A549 (cell line): ENCODE data around the gene PTGDS. TPM values are rescaled to one million over a fixed set of nuclear protein-coding genes. Genes with fewer than 3 reads are reported as not detected.

Experiments
- EHF ChIP-seq: fragments of 250-450 bp; sonication (Bioruptor Pico); IDR thresholded peaks from 2 replicates; pipeline ENCODE4 v1.5.0; 2020; ENCODE audit warnings: mild to moderate bottlenecking
- EP300 ChIP-seq, 2 experiments: fragments of >200 bp; sonication (Bioruptor Twin); formaldehyde crosslinking; IDR thresholded peaks; 2 replicates in 1 of 2; 3 replicates in 1 of 2; pipeline ENCODE4 v1.6.1; 2016 to 2017
- GATA3 ChIP-seq: IDR thresholded peaks from 2 replicates; pipeline ENCODE4 v1.6.1; 2012; ENCODE audit warnings: borderline replicate concordance
- HEYL ChIP-seq: fragments of 250-450 bp; sonication (Bioruptor Pico); IDR thresholded peaks from 2 replicates; pipeline ENCODE4 v1.8.0; 2021; ENCODE audit warnings: mild to moderate bottlenecking, moderate library complexity
- HOXB13 ChIP-seq: fragments of 250-450 bp; sonication (Bioruptor Pico); IDR thresholded peaks from 2 replicates; pipeline ENCODE4 v1.5.0; 2020; ENCODE audit warnings: low read depth, mild to moderate bottlenecking, moderate library complexity
- SMC3 ChIP-seq: fragments of >200 bp; sonication (Bioruptor Twin); formaldehyde crosslinking; IDR thresholded peaks from 3 replicates; pipeline ENCODE4 v1.6.1; 2018; ENCODE audit warnings: inconsistent platforms
- polyA plus RNA-seq, 4 experiments: library from polyadenylated mRNA; depleted of rRNA in 3 of 4; stranded (reverse); fragments of >200 nt; fragmentation: RNase III in 1 of 4; extraction: RNeasy Plus Mini Kit Qiagen cat#74134 plus additional on column Dnase treatment in 1 of 4; gene quantifications; 2 replicates in 3 of 4; 3 replicates in 1 of 4; pipeline ENCODE4 v1.2.3, GENCODE V29; 2011 to 2017
- TF ChIP-seq, protein P1 (sequence below): IDR thresholded peaks from 2 replicates; pipeline ENCODE4 v1.6.1; 2012

PTGDS gene
- polyA plus RNA-seq, 2 of the 4 experiments (the other 2 are of a cell fraction), result 0.26 to 0.31 TPM

GRCh38 chr9:137030538-137031527, 53.5 kb downstream of the PTGDS start (continued):
- TF ChIP-seq EP300 (IDR thresholded peaks at IDR 0.05), result no peak
- TF ChIP-seq HEYL, result no peak
- TF ChIP-seq GATA3, result no peak
- no peak for TF ChIP-seq HOXB13 (CRISPR knock-in tag)
- TF ChIP-seq EHF, result no peak
- TF ChIP-seq SMC3, result no peak
- TF ChIP-seq, protein P1, sequence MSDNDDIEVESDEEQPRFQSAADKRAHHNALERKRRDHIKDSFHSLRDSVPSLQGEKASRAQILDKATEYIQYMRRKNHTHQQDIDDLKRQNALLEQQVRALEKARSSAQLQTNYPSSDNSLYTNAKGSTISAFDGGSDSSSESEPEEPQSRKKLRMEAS, result no peak

Other genes starting within 250 kb of the PTGDS start
Only the 30 nearest of the 37 such genes appear.
- gene LCN8, start 219.3 kb upstream of the PTGDS start, polyA plus RNA-seq (2011; rRNA removed), result not detected in 2 replicates
- gene LCN8, start 219.3 kb upstream of the PTGDS start, polyA plus RNA-seq (2017; fragmentation: RNase III; extraction: RNeasy Plus Mini Kit Qiagen cat#74134 plus additional on column Dnase treatment), result not detected in 3 replicates
- 0.10 and 0.24 TPM in 2 replicates for gene LCN15, start 213.0 kb upstream of the PTGDS start, polyA plus RNA-seq (2011; rRNA removed)
- gene LCN15, start 213.0 kb upstream of the PTGDS start, polyA plus RNA-seq (2017; fragmentation: RNase III; extraction: RNeasy Plus Mini Kit Qiagen cat#74134 plus additional on column Dnase treatment), result 0.07 to 0.09 TPM in 2 of 3 replicates, not detected in the other
- 64.5 and 78.0 TPM in 2 replicates for gene TMEM141, start 186.2 kb upstream of the PTGDS start, polyA plus RNA-seq (2011; rRNA removed)
- 69.9 to 71.0 TPM (median 70.7 TPM) in 3 replicates for gene TMEM141, start 186.2 kb upstream of the PTGDS start, polyA plus RNA-seq (2017; fragmentation: RNase III; extraction: RNeasy Plus Mini Kit Qiagen cat#74134 plus additional on column Dnase treatment)
- gene CCDC183, start 181.2 kb upstream of the PTGDS start, polyA plus RNA-seq (2011; rRNA removed), result 1.4 and 1.6 TPM in 2 replicates
- 0.58 to 1.1 TPM (median 0.90 TPM) in 3 replicates for gene CCDC183, start 181.2 kb upstream of the PTGDS start, polyA plus RNA-seq (2017; fragmentation: RNase III; extraction: RNeasy Plus Mini Kit Qiagen cat#74134 plus additional on column Dnase treatment)
- 46.8 and 53.5 TPM in 2 replicates for gene RABL6, start 169.6 kb upstream of the PTGDS start, polyA plus RNA-seq (2011; rRNA removed)
- 70.3 to 72.2 TPM (median 71.4 TPM) in 3 replicates for gene RABL6, start 169.6 kb upstream of the PTGDS start, polyA plus RNA-seq (2017; fragmentation: RNase III; extraction: RNeasy Plus Mini Kit Qiagen cat#74134 plus additional on column Dnase treatment)
- 0.75 and 0.76 TPM in 2 replicates for gene AJM1, start 135.0 kb upstream of the PTGDS start, polyA plus RNA-seq (2011; rRNA removed)
- 3.0 to 3.6 TPM (median 3.2 TPM) in 3 replicates for gene AJM1, start 135.0 kb upstream of the PTGDS start, polyA plus RNA-seq (2017; fragmentation: RNase III; extraction: RNeasy Plus Mini Kit Qiagen cat#74134 plus additional on column Dnase treatment)
- gene PHPT1, start 128.1 kb upstream of the PTGDS start, polyA plus RNA-seq (2011; rRNA removed), result 104 and 123 TPM in 2 replicates
- 234 to 261 TPM (median 239 TPM) in 3 replicates for gene PHPT1, start 128.1 kb upstream of the PTGDS start, polyA plus RNA-seq (2017; fragmentation: RNase III; extraction: RNeasy Plus Mini Kit Qiagen cat#74134 plus additional on column Dnase treatment)
- 1.3 and 1.5 TPM in 2 replicates for gene MAMDC4, start 125.2 kb upstream of the PTGDS start, polyA plus RNA-seq (2011; rRNA removed)
- gene MAMDC4, start 125.2 kb upstream of the PTGDS start, polyA plus RNA-seq (2017; fragmentation: RNase III; extraction: RNeasy Plus Mini Kit Qiagen cat#74134 plus additional on column Dnase treatment), result 7.3 to 9.1 TPM (median 7.6 TPM) in 3 replicates
- 284 and 464 TPM in 2 replicates for gene EDF1, start 111.2 kb upstream of the PTGDS start, polyA plus RNA-seq (2011; rRNA removed)
- gene EDF1, start 111.2 kb upstream of the PTGDS start, polyA plus RNA-seq (2017; fragmentation: RNase III; extraction: RNeasy Plus Mini Kit Qiagen cat#74134 plus additional on column Dnase treatment), result 472 to 560 TPM (median 477 TPM) in 3 replicates
- 23.8 and 24.5 TPM in 2 replicates for gene TRAF2, start 91.0 kb upstream of the PTGDS start, polyA plus RNA-seq (2011; rRNA removed)
- 36.4 to 49.4 TPM (median 39.5 TPM) in 3 replicates for gene TRAF2, start 91.0 kb upstream of the PTGDS start, polyA plus RNA-seq (2017; fragmentation: RNase III; extraction: RNeasy Plus Mini Kit Qiagen cat#74134 plus additional on column Dnase treatment)
- 37.3 and 37.5 TPM in 2 replicates for gene FBXW5, start 32.8 kb upstream of the PTGDS start, polyA plus RNA-seq (2011; rRNA removed)
- gene FBXW5, start 32.8 kb upstream of the PTGDS start, polyA plus RNA-seq (2017; fragmentation: RNase III; extraction: RNeasy Plus Mini Kit Qiagen cat#74134 plus additional on column Dnase treatment), result 59.3 to 61.4 TPM (median 59.5 TPM) in 3 replicates
- 0.41 and 0.45 TPM in 2 replicates for gene C8G, start 32.3 kb upstream of the PTGDS start, polyA plus RNA-seq (2011; rRNA removed)
- 1.1 to 1.3 TPM (median 1.1 TPM) in 3 replicates for gene C8G, start 32.3 kb upstream of the PTGDS start, polyA plus RNA-seq (2017; fragmentation: RNase III; extraction: RNeasy Plus Mini Kit Qiagen cat#74134 plus additional on column Dnase treatment)
- 0.74 and 1.8 TPM in 2 replicates for gene LCN12, start 25.2 kb upstream of the PTGDS start, polyA plus RNA-seq (2011; rRNA removed)
- gene LCN12, start 25.2 kb upstream of the PTGDS start, polyA plus RNA-seq (2017; fragmentation: RNase III; extraction: RNeasy Plus Mini Kit Qiagen cat#74134 plus additional on column Dnase treatment), result 2.8 to 3.6 TPM (median 3.0 TPM) in 3 replicates
- gene LCNL1, start 5.5 kb downstream of the PTGDS start, polyA plus RNA-seq (2011; rRNA removed), result 0.04 and 0.19 TPM in 2 replicates
- gene LCNL1, start 5.5 kb downstream of the PTGDS start, polyA plus RNA-seq (2017; fragmentation: RNase III; extraction: RNeasy Plus Mini Kit Qiagen cat#74134 plus additional on column Dnase treatment), result 0.05 to 0.08 TPM (median 0.08 TPM) in 3 replicates
- gene PAXX, start 14.9 kb downstream of the PTGDS start, polyA plus RNA-seq (2011; rRNA removed), result 12.6 and 15.6 TPM in 2 replicates
- 50.7 to 57.0 TPM (median 53.2 TPM) in 3 replicates for gene PAXX, start 14.9 kb downstream of the PTGDS start, polyA plus RNA-seq (2017; fragmentation: RNase III; extraction: RNeasy Plus Mini Kit Qiagen cat#74134 plus additional on column Dnase treatment)
- 0.33 and 0.61 TPM in 2 replicates for gene CLIC3, start 19.1 kb downstream of the PTGDS start, polyA plus RNA-seq (2011; rRNA removed)
- gene CLIC3, start 19.1 kb downstream of the PTGDS start, polyA plus RNA-seq (2017; fragmentation: RNase III; extraction: RNeasy Plus Mini Kit Qiagen cat#74134 plus additional on column Dnase treatment), result 5.1 to 6.6 TPM (median 6.4 TPM) in 3 replicates
- 8.3 and 10.1 TPM in 2 replicates for gene ABCA2, start 50.7 kb downstream of the PTGDS start, polyA plus RNA-seq (2011; rRNA removed)
- 23.0 to 25.6 TPM (median 24.7 TPM) in 3 replicates for gene ABCA2, start 50.7 kb downstream of the PTGDS start, polyA plus RNA-seq (2017; fragmentation: RNase III; extraction: RNeasy Plus Mini Kit Qiagen cat#74134 plus additional on column Dnase treatment)
- not detected in 2 replicates for gene FUT7, start 54.6 kb downstream of the PTGDS start, polyA plus RNA-seq (2011; rRNA removed)
- 0.07 TPM in 1 of 3 replicates, not detected in the others for gene FUT7, start 54.6 kb downstream of the PTGDS start, polyA plus RNA-seq (2017; fragmentation: RNase III; extraction: RNeasy Plus Mini Kit Qiagen cat#74134 plus additional on column Dnase treatment)
- 12.7 and 13.0 TPM in 2 replicates for gene NPDC1, start 68.7 kb downstream of the PTGDS start, polyA plus RNA-seq (2011; rRNA removed)
- 33.2 to 40.6 TPM (median 40.2 TPM) in 3 replicates for gene NPDC1, start 68.7 kb downstream of the PTGDS start, polyA plus RNA-seq (2017; fragmentation: RNase III; extraction: RNeasy Plus Mini Kit Qiagen cat#74134 plus additional on column Dnase treatment)
- 0.75 and 2.3 TPM in 2 replicates for gene ENTPD2, start 76.6 kb downstream of the PTGDS start, polyA plus RNA-seq (2011; rRNA removed)
- 0.71 to 1.2 TPM (median 1.1 TPM) in 3 replicates for gene ENTPD2, start 76.6 kb downstream of the PTGDS start, polyA plus RNA-seq (2017; fragmentation: RNase III; extraction: RNeasy Plus Mini Kit Qiagen cat#74134 plus additional on column Dnase treatment)
- gene SAPCD2, start 93.1 kb downstream of the PTGDS start, polyA plus RNA-seq (2011; rRNA removed), result 6.5 and 6.9 TPM in 2 replicates
- 13.1 to 16.4 TPM (median 14.6 TPM) in 3 replicates for gene SAPCD2, start 93.1 kb downstream of the PTGDS start, polyA plus RNA-seq (2017; fragmentation: RNase III; extraction: RNeasy Plus Mini Kit Qiagen cat#74134 plus additional on column Dnase treatment)
- 1.2 and 1.9 TPM in 2 replicates for gene UAP1L1, start 100.0 kb downstream of the PTGDS start, polyA plus RNA-seq (2011; rRNA removed)
- 4.8 to 7.8 TPM (median 6.0 TPM) in 3 replicates for gene UAP1L1, start 100.0 kb downstream of the PTGDS start, polyA plus RNA-seq (2017; fragmentation: RNase III; extraction: RNeasy Plus Mini Kit Qiagen cat#74134 plus additional on column Dnase treatment)
- 31.7 and 47.8 TPM in 2 replicates for gene MAN1B1, start 109.5 kb downstream of the PTGDS start, polyA plus RNA-seq (2011; rRNA removed)
- gene MAN1B1, start 109.5 kb downstream of the PTGDS start, polyA plus RNA-seq (2017; fragmentation: RNase III; extraction: RNeasy Plus Mini Kit Qiagen cat#74134 plus additional on column Dnase treatment), result 45.1 to 48.6 TPM (median 47.0 TPM) in 3 replicates
- gene DPP7, start 137.2 kb downstream of the PTGDS start, polyA plus RNA-seq (2011; rRNA removed), result 27.6 and 36.0 TPM in 2 replicates
- 61.3 to 71.8 TPM (median 68.5 TPM) in 3 replicates for gene DPP7, start 137.2 kb downstream of the PTGDS start, polyA plus RNA-seq (2017; fragmentation: RNase III; extraction: RNeasy Plus Mini Kit Qiagen cat#74134 plus additional on column Dnase treatment)
- 0.11 and 0.13 TPM in 2 replicates for gene GRIN1, start 161.7 kb downstream of the PTGDS start, polyA plus RNA-seq (2011; rRNA removed)
- 0.30 to 0.51 TPM (median 0.45 TPM) in 3 replicates for gene GRIN1, start 161.7 kb downstream of the PTGDS start, polyA plus RNA-seq (2017; fragmentation: RNase III; extraction: RNeasy Plus Mini Kit Qiagen cat#74134 plus additional on column Dnase treatment)
- gene LRRC26, start 192.5 kb downstream of the PTGDS start, polyA plus RNA-seq (2011; rRNA removed), result 0.08 and 0.09 TPM in 2 replicates
- 0.80 to 1.2 TPM (median 1.0 TPM) in 3 replicates for gene LRRC26, start 192.5 kb downstream of the PTGDS start, polyA plus RNA-seq (2017; fragmentation: RNase III; extraction: RNeasy Plus Mini Kit Qiagen cat#74134 plus additional on column Dnase treatment)
- not detected in 2 replicates for gene TMEM210, start 194.6 kb downstream of the PTGDS start, polyA plus RNA-seq (2011; rRNA removed)
- not detected in 3 replicates for gene TMEM210, start 194.6 kb downstream of the PTGDS start, polyA plus RNA-seq (2017; fragmentation: RNase III; extraction: RNeasy Plus Mini Kit Qiagen cat#74134 plus additional on column Dnase treatment)
- gene ANAPC2, start 211.1 kb downstream of the PTGDS start, polyA plus RNA-seq (2011; rRNA removed), result 17.5 and 22.3 TPM in 2 replicates
- 35.4 to 40.7 TPM (median 39.9 TPM) in 3 replicates for gene ANAPC2, start 211.1 kb downstream of the PTGDS start, polyA plus RNA-seq (2017; fragmentation: RNase III; extraction: RNeasy Plus Mini Kit Qiagen cat#74134 plus additional on column Dnase treatment)
- gene SSNA1, start 211.2 kb downstream of the PTGDS start, polyA plus RNA-seq (2011; rRNA removed), result 52.6 and 54.1 TPM in 2 replicates
- gene SSNA1, start 211.2 kb downstream of the PTGDS start, polyA plus RNA-seq (2017; fragmentation: RNase III; extraction: RNeasy Plus Mini Kit Qiagen cat#74134 plus additional on column Dnase treatment), result 89.2 to 102 TPM (median 102 TPM) in 3 replicates
- gene TPRN, start 223.2 kb downstream of the PTGDS start, polyA plus RNA-seq (2011; rRNA removed), result 2.1 and 2.4 TPM in 2 replicates
- gene TPRN, start 223.2 kb downstream of the PTGDS start, polyA plus RNA-seq (2017; fragmentation: RNase III; extraction: RNeasy Plus Mini Kit Qiagen cat#74134 plus additional on column Dnase treatment), result 5.3 to 6.5 TPM (median 6.3 TPM) in 3 replicates